ENCODE measurements around the gene GLIS1.

- TF ChIP-seq, protein P1, sequence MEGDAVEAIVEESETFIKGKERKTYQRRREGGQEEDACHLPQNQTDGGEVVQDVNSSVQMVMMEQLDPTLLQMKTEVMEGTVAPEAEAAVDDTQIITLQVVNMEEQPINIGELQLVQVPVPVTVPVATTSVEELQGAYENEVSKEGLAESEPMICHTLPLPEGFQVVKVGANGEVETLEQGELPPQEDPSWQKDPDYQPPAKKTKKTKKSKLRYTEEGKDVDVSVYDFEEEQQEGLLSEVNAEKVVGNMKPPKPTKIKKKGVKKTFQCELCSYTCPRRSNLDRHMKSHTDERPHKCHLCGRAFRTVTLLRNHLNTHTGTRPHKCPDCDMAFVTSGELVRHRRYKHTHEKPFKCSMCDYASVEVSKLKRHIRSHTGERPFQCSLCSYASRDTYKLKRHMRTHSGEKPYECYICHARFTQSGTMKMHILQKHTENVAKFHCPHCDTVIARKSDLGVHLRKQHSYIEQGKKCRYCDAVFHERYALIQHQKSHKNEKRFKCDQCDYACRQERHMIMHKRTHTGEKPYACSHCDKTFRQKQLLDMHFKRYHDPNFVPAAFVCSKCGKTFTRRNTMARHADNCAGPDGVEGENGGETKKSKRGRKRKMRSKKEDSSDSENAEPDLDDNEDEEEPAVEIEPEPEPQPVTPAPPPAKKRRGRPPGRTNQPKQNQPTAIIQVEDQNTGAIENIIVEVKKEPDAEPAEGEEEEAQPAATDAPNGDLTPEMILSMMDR (conservative IDR thresholded peaks at IDR 0.05 in 1 of 2, IDR thresholded peaks at IDR 0.05 in 1 of 2; ENCODE audit: extremely low read depth in 1 of 2, insufficient read depth in 1 of 2, low read depth in 1 of 2, low read length in 2 of 2): no peak
- TF ChIP-seq EZH2 (IDR thresholded peaks at IDR 0.05; ENCODE audit: borderline replicate concordance, low read length): no peak
Measured at GRCh38 chr1:53628286-53628955, 110.5 kb downstream of the GLIS1 start.

Data from mammary epithelial cell (primary cell).